HG03159 (cell line): Measurements from ENCODE around the gene ACVR1B.

Experiments used
- ATAC-seq: cut with Tn5 transposase; IDR thresholded peaks from one replicate; pipeline ENCODE4 v1.9.1; 2021; ENCODE audit warnings: mild to moderate bottlenecking, moderate library complexity; ENCODE audit not compliant: unreplicated experiment

ACVR1B gene

GRCh38 chr12:52041695-52042123, 90.2 kb downstream of the ACVR1B start:
- no peak for ATAC-seq

DNA sequence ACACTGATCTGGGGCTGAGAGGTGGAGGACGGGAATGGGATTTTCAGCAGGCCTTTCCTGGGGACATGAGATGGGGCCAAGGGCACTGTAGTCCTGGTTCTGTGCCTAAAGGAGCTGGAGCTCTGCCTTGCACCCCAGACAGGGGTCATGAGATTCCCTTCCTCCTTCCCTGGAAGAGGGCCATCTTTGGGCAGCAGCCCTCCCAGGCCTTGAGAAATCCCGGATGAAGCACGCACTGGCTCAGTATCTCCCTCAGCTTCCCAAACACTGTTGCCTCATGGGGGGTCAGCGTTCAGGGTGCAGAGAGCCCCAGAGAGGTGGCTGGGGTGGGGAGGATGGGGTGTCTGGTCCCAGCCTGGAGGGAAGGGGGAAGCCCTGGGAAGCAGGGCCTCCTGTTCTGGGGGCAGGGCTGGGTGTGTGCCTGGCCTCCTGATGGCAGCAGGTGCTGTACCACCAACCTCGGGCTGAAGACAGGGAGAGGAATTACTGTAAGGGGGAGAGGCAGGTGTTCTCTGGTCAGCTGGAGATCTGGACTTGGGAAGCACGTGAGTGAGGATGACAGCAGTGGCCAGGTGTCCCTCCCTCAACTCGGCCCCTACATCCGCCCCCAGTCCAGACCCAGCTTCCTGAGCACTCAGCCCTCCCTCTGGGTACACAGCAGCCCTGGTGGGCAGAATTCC, 91.3 kb downstream of the ACVR1B start:
- no peak for ATAC-seq

DNA sequence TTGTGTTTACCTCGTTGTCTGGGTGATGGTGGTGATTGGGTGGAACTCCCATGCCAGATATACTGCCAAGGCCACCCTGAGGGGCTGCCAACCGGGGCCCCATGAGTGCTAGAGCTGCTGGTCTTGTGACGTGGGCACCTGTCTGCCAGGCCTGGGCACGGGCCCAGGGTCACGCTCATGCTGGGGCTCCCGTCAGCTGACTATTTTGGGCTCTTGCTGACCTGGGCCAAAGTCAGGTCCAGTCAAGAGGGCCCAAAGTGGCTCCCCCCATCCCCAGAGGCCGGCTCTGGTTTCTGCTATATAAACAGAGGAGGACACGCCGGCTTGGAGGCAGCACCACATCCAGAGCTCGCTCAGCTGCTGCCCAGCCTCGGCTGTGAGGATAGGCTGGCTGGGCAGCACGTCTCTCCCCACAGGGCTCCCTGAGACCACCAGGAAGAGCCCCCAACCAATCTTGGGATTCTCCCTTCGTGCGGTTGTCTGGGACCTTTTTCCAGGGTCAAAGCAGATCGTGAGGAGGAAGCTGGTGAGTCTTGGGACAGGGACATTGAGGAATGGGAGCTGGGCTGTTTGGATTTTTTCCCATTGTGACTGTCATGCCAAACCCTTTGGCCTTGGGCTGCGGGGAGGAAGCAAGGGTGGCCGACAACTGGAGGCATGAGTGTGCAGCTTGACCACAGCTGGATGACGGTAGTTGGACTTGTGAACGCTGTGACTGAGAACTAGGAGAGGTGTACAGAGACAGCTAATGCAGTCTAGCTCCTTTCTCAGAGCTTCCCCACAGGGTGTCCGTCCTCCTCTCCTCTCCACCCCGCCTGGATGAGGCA, 92.1 kb downstream of the ACVR1B start:
- no peak for ATAC-seq

DNA sequence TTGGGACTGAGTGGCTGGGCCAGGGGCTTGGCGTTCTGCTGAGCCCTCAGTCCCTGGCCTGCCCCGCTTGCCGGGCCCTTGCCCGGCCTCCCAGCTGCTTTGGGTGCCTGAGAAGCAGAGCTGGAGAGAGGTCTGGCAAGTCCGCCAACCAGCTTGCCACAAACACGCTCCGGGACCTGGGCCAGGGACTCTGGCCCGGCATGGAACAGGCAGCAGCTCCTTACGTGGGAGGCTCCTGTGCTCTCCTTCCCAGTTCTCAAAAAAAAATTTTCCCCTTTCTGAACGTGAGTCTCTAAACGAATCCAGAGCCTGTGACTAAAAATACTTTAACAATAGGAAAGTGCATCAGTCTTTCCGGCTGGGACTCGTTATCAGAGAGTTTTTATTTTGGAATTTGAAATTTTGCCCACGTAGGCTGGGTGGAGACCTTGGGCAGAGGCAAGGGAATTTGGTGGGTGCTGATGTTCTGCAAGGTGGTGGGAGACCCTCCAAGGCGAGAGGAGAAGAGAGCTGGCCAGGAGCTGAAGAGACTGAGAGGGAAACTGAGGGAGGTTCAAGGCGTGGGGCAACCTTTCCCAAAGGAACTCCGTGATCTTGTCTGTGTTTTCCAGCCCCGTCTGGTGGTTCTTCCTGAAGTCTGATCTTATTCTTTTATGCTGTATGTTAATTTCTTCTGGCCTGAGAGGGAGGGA, 92.9 kb downstream of the ACVR1B start:
- no peak for ATAC-seq

GRCh38 chr12:52045794-52046199, 94.3 kb downstream of the ACVR1B start:
- no peak for ATAC-seq
